Endodermal cell (in vitro differentiated cells): ENCODE data around the gene BRF1. TPM values are rescaled to one million over a fixed set of nuclear protein-coding genes. Genes with fewer than 3 reads are reported as not detected.
A peak's percentile ranks its signal among the peaks of the same experiment; 100 is the strongest.

ENCODE experiments used
- DNase-seq: peaks from one replicate; pipeline ENCODE4 v3.0.0-alpha.2; 2017
- H3K27ac ChIP-seq: 2 replicates; pipeline ENCODE4 v1.5.1; 2013; ENCODE audit warnings: mild to moderate bottlenecking, low read depth, low read length, moderate library complexity
- H3K27me3 ChIP-seq: 2 replicates; pipeline ENCODE4 v1.6.1; 2013; ENCODE audit warnings: mild to moderate bottlenecking, low read length, moderate library complexity; ENCODE audit not compliant: insufficient read depth, control insufficient read depth, poor library complexity, severe bottlenecking
- H3K36me3 ChIP-seq: 2 replicates; pipeline ENCODE4 v1.7.0; 2013; ENCODE audit warnings: mild to moderate bottlenecking, low read length, moderate library complexity; ENCODE audit not compliant: control insufficient read depth, insufficient read depth
- H3K4me1 ChIP-seq: one replicate; pipeline ENCODE4 v1.7.0; 2013; ENCODE audit warnings: low read length; ENCODE audit not compliant: control insufficient read depth, insufficient read depth
- H3K4me3 ChIP-seq: 2 replicates; pipeline ENCODE4 v1.5.1; 2013; ENCODE audit warnings: mild to moderate bottlenecking, low read length, moderate library complexity
- H3K9ac ChIP-seq: 2 replicates; pipeline ENCODE4 v1.6.1; 2013; ENCODE audit warnings: mild to moderate bottlenecking, low read length, moderate library complexity; ENCODE audit not compliant: poor library complexity, severe bottlenecking; ENCODE audit errors: extremely low read depth
- H3K9me3 ChIP-seq: 2 replicates; pipeline ENCODE4 v1.6.1; 2013; ENCODE audit warnings: mild to moderate bottlenecking, low read length, moderate library complexity; ENCODE audit not compliant: control insufficient read depth
- H3K27ac Mint-ChIP-seq: 2 replicates; pipeline ENCODE4 v1.8.0; 2020; ENCODE audit warnings: mixed read lengths
- H3K27me3 Mint-ChIP-seq: 2 replicates; pipeline ENCODE4 v1.8.0; 2021; ENCODE audit warnings: mild to moderate bottlenecking, mixed read lengths; ENCODE audit not compliant: insufficient read depth
- H3K36me3 Mint-ChIP-seq: 2 replicates; pipeline ENCODE4 v1.8.0; 2020; ENCODE audit warnings: low read depth, mixed read lengths
- H3K4me1 Mint-ChIP-seq: 2 replicates; pipeline ENCODE4 v1.8.0; 2020; ENCODE audit warnings: mixed read lengths
- H3K4me3 Mint-ChIP-seq: 2 replicates; pipeline ENCODE4 v1.8.0; 2020; ENCODE audit warnings: mild to moderate bottlenecking, moderate library complexity, mixed read lengths
- H3K9me3 Mint-ChIP-seq: 2 replicates; pipeline ENCODE4 v1.8.0; 2020; ENCODE audit warnings: mild to moderate bottlenecking, mixed read lengths
- WGBS, 2 experiments: methylation state at CpG; one replicate each; pipeline versions ENCODE4 v1.1.5 to v1.1.7; 2013; ENCODE audit warnings: missing lambda C conversion rate in 2 of 2, mixed read lengths in 1 of 2; ENCODE audit not compliant: insufficient coverage in 1 of 2, insufficient read length in 1 of 2; 5-methylcytosine and 5-hydroxymethylcytosine counted together
- total RNA-seq, 2 donors: library from RNA; stranded (reverse); fragmentation: NEBNext Ultra II Directional in 1 of 2; extraction: Animal tissue kit (Norgen Biotek cat#: 25700) in 1 of 2; gene quantifications; 2 replicates in 1 of 2; 3 replicates in 1 of 2; pipeline ENCODE4 v1.2.1, GENCODE V29; 2021
- TF ChIP-seq, protein P1 (sequence below): fragments of 200-600 bp; sonication (generic); conservative IDR thresholded peaks from 2 replicates; pipeline ENCODE4 v1.5.0; 2021; ENCODE audit warnings: antibody characterized with exemption, mild to moderate bottlenecking

BRF1 gene
- total RNA-seq, 2 donors from 2014 or later = 37.0 to 44.5 TPM

DNA sequence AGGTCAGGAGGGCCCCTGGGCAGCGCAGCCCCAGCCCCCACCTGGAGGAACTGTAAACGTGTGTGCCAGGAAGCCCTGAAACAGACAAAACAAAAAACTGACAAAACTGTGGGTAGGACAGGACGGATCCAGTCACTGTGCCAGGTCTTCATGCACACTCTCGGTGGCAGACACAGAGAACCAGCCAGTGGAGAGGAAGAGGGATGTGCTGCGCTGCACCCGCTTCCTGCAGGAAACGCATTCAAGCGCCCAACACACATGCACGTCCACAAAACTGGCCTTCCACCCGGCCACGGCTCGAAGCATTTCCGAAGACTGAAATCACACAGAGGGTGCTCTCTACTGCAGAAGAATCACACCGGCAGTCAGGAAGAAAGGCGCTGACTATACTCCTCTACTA lies 16.9 kb downstream of the BRF1 start:
- Histone ChIP-seq H3K27ac (no peak overlapping the region), H3K27me3 (no peaks in the 10 kb centered on the region), H3K4me1 (peaks cover 3% of the 10 kb centered on the region), H3K36me3 (peaks cover 7% of the 10 kb centered on the region), H3K9ac (no peak overlapping the region), H3K9me3 (no peaks in the 10 kb centered on the region), H3K4me3 (no peak overlapping the region)
- H3K4me3 Mint-ChIP-seq = no peak overlapping the region
- no peak for DNase-seq
- no peak overlapping the region for H3K27ac Mint-ChIP-seq
- H3K36me3 Mint-ChIP-seq = peaks cover 5% of the 10 kb centered on the region
- 88 to 94% methylated on average over 6 to 15 of the region's 15 CpGs for WGBS, 2 experiments
- H3K27me3 Mint-ChIP-seq = no peaks in the 10 kb centered on the region
- TF ChIP-seq, protein P1, sequence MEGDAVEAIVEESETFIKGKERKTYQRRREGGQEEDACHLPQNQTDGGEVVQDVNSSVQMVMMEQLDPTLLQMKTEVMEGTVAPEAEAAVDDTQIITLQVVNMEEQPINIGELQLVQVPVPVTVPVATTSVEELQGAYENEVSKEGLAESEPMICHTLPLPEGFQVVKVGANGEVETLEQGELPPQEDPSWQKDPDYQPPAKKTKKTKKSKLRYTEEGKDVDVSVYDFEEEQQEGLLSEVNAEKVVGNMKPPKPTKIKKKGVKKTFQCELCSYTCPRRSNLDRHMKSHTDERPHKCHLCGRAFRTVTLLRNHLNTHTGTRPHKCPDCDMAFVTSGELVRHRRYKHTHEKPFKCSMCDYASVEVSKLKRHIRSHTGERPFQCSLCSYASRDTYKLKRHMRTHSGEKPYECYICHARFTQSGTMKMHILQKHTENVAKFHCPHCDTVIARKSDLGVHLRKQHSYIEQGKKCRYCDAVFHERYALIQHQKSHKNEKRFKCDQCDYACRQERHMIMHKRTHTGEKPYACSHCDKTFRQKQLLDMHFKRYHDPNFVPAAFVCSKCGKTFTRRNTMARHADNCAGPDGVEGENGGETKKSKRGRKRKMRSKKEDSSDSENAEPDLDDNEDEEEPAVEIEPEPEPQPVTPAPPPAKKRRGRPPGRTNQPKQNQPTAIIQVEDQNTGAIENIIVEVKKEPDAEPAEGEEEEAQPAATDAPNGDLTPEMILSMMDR = no peak
- peaks cover 12% of the 10 kb centered on the region for H3K4me1 Mint-ChIP-seq
- H3K9me3 Mint-ChIP-seq = no peaks in the 10 kb centered on the region

DNA sequence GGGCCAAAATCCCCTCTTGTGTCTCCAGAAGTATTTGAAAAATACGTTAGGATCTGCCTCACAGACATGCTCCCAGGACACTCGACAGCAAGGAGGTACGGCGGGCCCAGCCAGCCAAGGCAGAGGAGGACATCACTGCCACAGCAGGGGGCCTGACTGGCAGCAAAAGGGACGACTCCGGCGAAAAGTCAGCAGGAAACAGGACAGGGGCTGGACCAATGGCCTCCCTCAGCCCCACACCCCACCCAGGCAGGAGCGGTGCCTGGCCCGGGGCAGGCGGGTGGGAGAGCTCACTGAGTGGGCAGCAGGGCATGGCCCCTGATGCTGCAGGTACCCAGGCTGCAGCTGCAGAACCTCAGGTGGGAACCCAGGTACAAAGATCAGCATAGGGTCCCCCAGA lies 17.8 kb downstream of the BRF1 start:
- H3K36me3 Mint-ChIP-seq = peaks cover 5% of the 10 kb centered on the region
- H3K9ac ChIP-seq = no peak overlapping the region
- H3K27me3 ChIP-seq = no peaks in the 10 kb centered on the region
- no peaks in the 10 kb centered on the region for H3K9me3 ChIP-seq
- H3K4me3 Mint-ChIP-seq = no peak overlapping the region
- peaks cover 12% of the 10 kb centered on the region for H3K4me1 Mint-ChIP-seq
- H3K27ac ChIP-seq = no peak overlapping the region
- no peaks in the 10 kb centered on the region for H3K27me3 Mint-ChIP-seq
- no peak overlapping the region for H3K4me3 ChIP-seq
- no peak overlapping the region for H3K27ac Mint-ChIP-seq
- TF ChIP-seq, protein P1 = no peak
- no peaks in the 10 kb centered on the region for H3K9me3 Mint-ChIP-seq
- peak; percentile 90 for DNase-seq
- peaks cover 3% of the 10 kb centered on the region for H3K4me1 ChIP-seq
- WGBS, 2 experiments = 72 to 73% methylated on average over 5 to 10 of the region's 10 CpGs
- peaks cover 7% of the 10 kb centered on the region for H3K36me3 ChIP-seq

DNA sequence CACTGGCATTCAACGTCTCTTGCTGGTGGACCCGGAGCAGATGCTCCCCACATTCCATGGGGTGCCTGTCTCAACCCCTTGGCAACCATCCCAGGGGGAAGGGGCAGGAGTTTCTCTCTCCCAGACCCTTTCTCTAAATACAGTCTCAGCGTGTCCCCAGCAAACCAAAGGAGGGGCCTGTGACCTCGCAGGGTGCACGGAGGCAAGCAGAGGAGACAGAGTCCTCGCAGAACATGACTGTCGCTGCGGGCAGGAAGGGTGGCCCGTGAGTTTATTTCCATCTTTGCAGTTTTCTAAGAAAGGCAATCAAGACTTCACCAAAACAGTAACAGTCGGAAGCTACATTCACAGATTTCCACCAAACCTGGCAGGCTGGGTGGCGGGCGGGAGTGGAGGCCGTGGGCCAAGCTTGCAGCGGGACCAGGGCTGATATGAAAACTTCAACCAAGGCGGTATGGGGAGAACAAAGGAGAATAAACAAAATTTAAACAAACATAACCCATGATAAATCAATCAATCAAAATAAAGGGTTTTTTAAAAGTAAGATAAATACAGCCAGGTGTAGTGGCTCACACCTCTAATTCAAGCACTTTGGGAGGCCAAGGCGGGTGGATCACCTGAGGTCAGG lies 18.6 kb downstream of the BRF1 start:
- no peaks in the 10 kb centered on the region for H3K9me3 ChIP-seq
- Mint-ChIP-seq H3K4me3 (no peak overlapping the region), H3K27ac (peak overlapping the region; percentile 22), H3K36me3 (peaks cover 5% of the 10 kb centered on the region), H3K4me1 (peaks cover 12% of the 10 kb centered on the region), H3K27me3 (no peaks in the 10 kb centered on the region), H3K9me3 (no peaks in the 10 kb centered on the region)
- no peak overlapping the region for H3K4me3 ChIP-seq
- H3K27me3 ChIP-seq = no peaks in the 10 kb centered on the region
- 63 to 72% methylated on average over 9 to 16 of the region's 16 CpGs for WGBS, 2 experiments
- H3K27ac ChIP-seq = peak overlapping the region; percentile 41
- no peak overlapping the region for H3K9ac ChIP-seq
- DNase-seq = peak; percentile 68
- H3K36me3 ChIP-seq = peaks cover 7% of the 10 kb centered on the region
- TF ChIP-seq, protein P1 = peak; percentile 15
- H3K4me1 ChIP-seq = peaks cover 3% of the 10 kb centered on the region
